GM12878 (cell line): ENCODE measurements around the gene RBM19. TPM values are rescaled to one million over a fixed set of nuclear protein-coding genes. Genes with fewer than 3 reads are reported as not detected.

Source experiments
- ATAC-seq: fragments of 200-7000 bp; cut with Tn5 transposase; 3 replicates; pipeline ENCODE4 v1.9.1; 2020; ENCODE audit warnings: mild to moderate bottlenecking, moderate library complexity
- BruUV-seq: library from RNA; stranded (reverse); fragments of 400-500 nt; replicated peaks from 2 replicates; lab custom pipeline; 2021; lab: Mats Ljungman, UMichigan
- CTCF ChIA-PET: fragments of 300-600 bp; sonication (Branson Sonifier 250); formaldehyde crosslinking; extraction: SDS; loops from one replicate; lab custom pipeline; 2021; ENCODE audit warnings: inconsistent platforms; lab: Yijun Ruan, JAX
- POLR2A ChIA-PET: fragments of 350-600 bp; formaldehyde crosslinking; extraction: SDS; loops from one replicate; lab custom pipeline; 2021; ENCODE audit warnings: inconsistent platforms; lab: Charles Lee
- RAD21 ChIA-PET: fragments of 300-600 bp; sonication (Branson Sonifier 250); formaldehyde crosslinking; loops from one replicate; lab custom pipeline; 2023; ENCODE audit warnings: antibody characterized with exemption; ENCODE audit not compliant: unreplicated experiment; lab: Charles Lee
- SMC1A ChIA-PET: fragments of 300-600 bp; sonication (Branson Sonifier 250); formaldehyde crosslinking; loops from one replicate; lab custom pipeline; 2023; ENCODE audit not compliant: unreplicated experiment, uncharacterized antibody; lab: Charles Lee
- DNase-seq: peaks from one replicate; pipeline ENCODE4 v3.0.0-alpha.2; 2011; ENCODE audit warnings: low read depth, low spot score
- FAIRE-seq: peaks from 3 replicates; lab custom pipeline; 2011; peaks lifted over from hg19 to GRCh38; lab: Jason Lieb, UNC
- H2AFZ ChIP-seq: 2 replicates; pipeline ENCODE4 v1.6.0; 2011; ENCODE audit warnings: low read depth, low read length, control low read depth; ENCODE audit not compliant: control insufficient read depth
- H3K27ac ChIP-seq: 2 replicates; pipeline ENCODE4 v1.5.1; 2011; ENCODE audit warnings: control low read depth; ENCODE audit not compliant: control insufficient read depth, insufficient read depth
- H3K27me3 ChIP-seq, 2 experiments: replicated peaks in 1 of 2; 2 replicates each; pipeline versions ENCODE4 v1.6.0 to v1.6.1; 2011; ENCODE audit warnings: low read length in 1 of 2; ENCODE audit not compliant: control insufficient read depth in 2 of 2, insufficient read depth in 2 of 2
- H3K36me3 ChIP-seq, 2 experiments: 2 replicates each; pipeline ENCODE4 v1.5.1; 2011; ENCODE audit warnings: low read length in 1 of 2; ENCODE audit not compliant: control insufficient read depth in 2 of 2, insufficient read depth in 2 of 2
- H3K4me1 ChIP-seq: 2 replicates; pipeline ENCODE4 v1.6.1; 2011; ENCODE audit warnings: mild to moderate bottlenecking, low read length, moderate library complexity, mixed read lengths; ENCODE audit not compliant: control insufficient read depth, insufficient read depth
- H3K4me2 ChIP-seq: 2 replicates; pipeline ENCODE4 v1.6.0; 2011; ENCODE audit warnings: control low read depth; ENCODE audit not compliant: control insufficient read depth, insufficient read depth
- H3K4me3 ChIP-seq: fragments of 200-600 bp; sonication (generic); 2 replicates; pipeline ENCODE4 v1.5.1; 2016
- H3K79me2 ChIP-seq: 2 replicates; pipeline ENCODE4 v1.6.0; 2011; ENCODE audit warnings: low read length; ENCODE audit not compliant: control insufficient read depth, insufficient read depth
- H3K9ac ChIP-seq: 2 replicates; pipeline ENCODE4 v1.8.0; 2011; ENCODE audit warnings: low read length, control low read depth, mixed read lengths; ENCODE audit not compliant: control insufficient read depth, insufficient read depth
- H3K9me3 ChIP-seq: replicated peaks from 3 replicates; pipeline ENCODE4 v1.5.1; 2011; ENCODE audit warnings: mild to moderate bottlenecking, low read length; ENCODE audit not compliant: control insufficient read depth, insufficient read depth
- H4K20me1 ChIP-seq: 2 replicates; pipeline ENCODE4 v1.6.0; 2011; ENCODE audit not compliant: control insufficient read depth, insufficient read depth
- CHD2 ChIP-seq: IDR thresholded peaks from 2 replicates; pipeline ENCODE4 v1.6.1; 2011; ENCODE audit warnings: low read depth, low read length, improper control_type of control experiment, borderline replicate concordance
- EGR1 ChIP-seq, 2 experiments: IDR thresholded peaks; 1 replicate in 1 of 2; 2 replicates in 1 of 2; pipeline ENCODE4 v1.6.1; 2011 to 2012; ENCODE audit warnings: low read depth in 2 of 2, low read length in 2 of 2, borderline replicate concordance in 1 of 2, mild to moderate bottlenecking in 1 of 2, moderate library complexity in 1 of 2
- MEF2B ChIP-seq: fragments of 450-650 bp; IDR thresholded peaks from 2 replicates; pipeline ENCODE4 v1.6.1; 2018; ENCODE audit warnings: mild to moderate bottlenecking, moderate library complexity; ENCODE audit not compliant: partially characterized antibody, poor library complexity, severe bottlenecking
- POLR2A ChIP-seq: IDR thresholded peaks from 2 replicates; pipeline ENCODE4 v1.6.1; 2011; ENCODE audit warnings: low read depth, mild to moderate bottlenecking, low read length
- ZNF217 ChIP-seq: fragments of 450-650 bp; IDR thresholded peaks from 2 replicates; pipeline ENCODE4 v1.6.1; 2017; ENCODE audit warnings: antibody characterized with exemption, mild to moderate bottlenecking
- WGBS: methylation state at CpG from one replicate; pipeline ENCODE4 v1.1.6; 2016; ENCODE audit warnings: low lambda C conversion rate; ENCODE audit not compliant: insufficient replicate concordance, insufficient coverage; ENCODE audit errors: missing lambda C conversion rate; 5-methylcytosine and 5-hydroxymethylcytosine counted together
- in situ Hi-C: fragments of 300-500 bp; cut with MboI; formaldehyde crosslinking; loops from 9 replicates; pipeline ENCODE4 v1.14.3; 2018; ENCODE audit warnings: mixed read lengths
- intact Hi-C: fragments of 100-400 bp; cut with micrococcal nuclease; formaldehyde crosslinking; loops from one replicate; pipeline ENCODE4 v1.14.2; 2022; ENCODE audit not compliant: unreplicated experiment
- polyA plus RNA-seq, 11 experiments: library from polyadenylated mRNA; depleted of rRNA in 4 of 11; unstranded in 6 of 11; stranded (reverse) in 5 of 11; fragments of >200 nt; fragmentation: Nextera tagmentation in 4 of 11; fragmentation: Illumina TruSeq in 1 of 11; extraction: Ambion mirVana in 4 of 11; extraction: Trizol in 1 of 11; gene quantifications; 1 replicate in 1 of 11; 2 replicates in 10 of 11; pipeline versions ENCODE4 v1.2.1 to v1.2.3, GENCODE V29; 2011 to 2016; ENCODE audit warnings: inconsistent platforms in 2 of 11, missing spikeins in 2 of 11, low read depth in 1 of 11
- total RNA-seq, 4 experiments: library from RNA; depleted of rRNA in 3 of 4; stranded (reverse); fragments of >200 nt in 3 of 4; fragmentation: Illumina TruSeq in 1 of 4; extraction: Trizol in 1 of 4; gene quantifications; 2 replicates each; pipeline versions ENCODE4 v1.2.1 to v1.2.3, GENCODE V29; 2013 to 2021

RBM19 gene
- total and polyA plus RNA-seq, 10 of the 15 experiments (the other 5 are each of a cell fraction or from before 2014, with no cell fraction given): 4.2 to 42.9 (median 28.4) TPM

- in situ Hi-C loops: no loop called here
Measured at GRCh38 chr12:113921430-113921829, 44.7 kb downstream of the RBM19 start.

GRCh38 chr12:113919791-113920190, 46.3 kb downstream of the RBM19 start:
- H3K4me3 ChIP-seq: no peak overlapping the region
- no peaks in the 10 kb centered on the region for H3K27me3 ChIP-seq
- POLR2A ChIA-PET: interaction anchor here (0.6 kb wide), 1 partner anchor 10 kb away, joined by 3 read pairs; no protein-coding TSS in a partner anchor
- FAIRE-seq: no peak
- BruUV-seq: no TSS peak
- intact Hi-C loops (loop anchor here (10.0 kb wide), 2 partner anchors 485 to 605 kb away; no protein-coding TSS in a partner anchor), in situ Hi-C loops (loop anchor here (10.0 kb wide), 1 partner anchor 485 kb away; no protein-coding TSS in a partner anchor)
- RAD21 ChIA-PET: no interaction called here
- H3K4me2 ChIP-seq: no peak overlapping the region
- no peak overlapping the region for H2AFZ ChIP-seq
- 93% methylated on average over 5 of the region's 5 CpGs for WGBS
- peaks cover 13 to 22% of the 10 kb centered on the region in 2 experiments for H3K36me3 ChIP-seq
- no peaks in the 10 kb centered on the region for H4K20me1 ChIP-seq
- SMC1A ChIA-PET: interaction anchor here (0.5 kb wide), 1 partner anchor 299 kb away, joined by 3 read pairs; no protein-coding TSS in a partner anchor
- CTCF ChIA-PET: no interaction called here
- no peaks in the 10 kb centered on the region for H3K79me2 ChIP-seq
- DNase-seq: no peak
- no peak for ATAC-seq
- H3K4me1 ChIP-seq: no peaks in the 10 kb centered on the region
- TF ChIP-seq ZNF217 (no peak), POLR2A (0 out of 2 replicates have a peak, but pooled peaks have one; percentile 16)
- no peak overlapping the region for H3K9ac ChIP-seq
- no peak overlapping the region for H3K27ac ChIP-seq
- no peaks in the 10 kb centered on the region for H3K9me3 ChIP-seq

More at GRCh38 chr12:113921430-113921829, 44.7 kb downstream of the RBM19 start:
- H3K9me3 ChIP-seq: no peaks in the 10 kb centered on the region
- H4K20me1 ChIP-seq: no peaks in the 10 kb centered on the region
- ChIA-PET POLR2A (no interaction called here), SMC1A (no interaction called here)
- no peaks in the 10 kb centered on the region for H3K27me3 ChIP-seq
- H3K4me3 ChIP-seq: no peak overlapping the region
- H3K4me1 ChIP-seq: no peaks in the 10 kb centered on the region; the same call in 1 of the 2 replicates
- H3K27ac ChIP-seq: no peak overlapping the region
- H3K36me3 ChIP-seq: peaks cover 18 to 22% of the 10 kb centered on the region in 2 experiments
- 87% methylated on average over 3 of the region's 3 CpGs for WGBS
- H3K79me2 ChIP-seq: no peaks in the 10 kb centered on the region
- BruUV-seq: no TSS peak
- ATAC-seq: no peak
- H3K4me2 ChIP-seq: no peak overlapping the region
- no peak overlapping the region for H3K9ac ChIP-seq
- intact Hi-C loops: no loop called here
- H2AFZ ChIP-seq: no peak overlapping the region
- TF ChIP-seq EGR1 (IDR thresholded peaks at IDR 0.05; ENCODE audit: borderline replicate concordance in 1 of 2, low read depth in 2 of 2, low read length in 2 of 2): no peak
- no peak for TF ChIP-seq MEF2B
- TF ChIP-seq CHD2: no peak
- TF ChIP-seq, all 136 proteins: peak for 0
- FAIRE-seq (no peak), DNase-seq (no peak)
- ChIA-PET RAD21 (no interaction called here), CTCF (no interaction called here)
